Left lobe of liver (tissue), 2 donors: ENCODE data around the gene RBM18. TPM values are rescaled to one million over a fixed set of nuclear protein-coding genes. Genes with fewer than 3 reads are reported as not detected.

Experiments used
- ATAC-seq: fragments of 200-7000 bp; cut with Tn5 transposase; one replicate; pipeline ENCODE4 v1.9.1; 2020; ENCODE audit warnings: mild to moderate bottlenecking, moderate library complexity
- DNase-seq: peaks from one replicate; pipeline ENCODE4 v3.0.0-alpha.2; 2020; ENCODE audit warnings: low spot score
- total RNA-seq: library from RNA; stranded (reverse); gene quantifications from one replicate; pipeline ENCODE4 v1.2.1, GENCODE V29; 2021
- donor health status: DM: no; HTN: no; CAD: no; lungs with moderate emphysema.
- donor health status: DM: no; HTN: yes; CAD: no.

Gene RBM18
- total RNA-seq = 7.5 TPM

- DNase-seq (peak; percentile 93), ATAC-seq (peak; percentile 88)
Observed at GRCh38 chr9:122264360-122265148, at the start of gene RBM18, which contains the start of gene MRRF. TSS of gene RBM18 (minus strand) at chr9:122264840. CDS start at chr9:122261492, 3,348 bp downstream. TSS of gene MRRF (plus strand) at chr9:122264882. CDS start at chr9:122270892, 6,010 bp downstream.

- DNase-seq = no peak
- no peak for ATAC-seq
Observed at GRCh38 chr9:122314165-122314564, 49.5 kb upstream of the RBM18 start.

GRCh38 chr9:122309861-122310260, 45.2 kb upstream of the RBM18 start:
- DNase-seq (no peak), ATAC-seq (no peak)

GRCh38 chr9:122307925-122308324, 43.3 kb upstream of the RBM18 start:
- ATAC-seq (peak; percentile 55), DNase-seq (no peak)

GRCh38 chr9:122307061-122307460, 42.4 kb upstream of the RBM18 start:
- ATAC-seq = peak; percentile 17

GRCh38 chr9:122302237-122303093, 37.8 kb upstream of the RBM18 start:
- no peak for ATAC-seq
- no peak for DNase-seq

More at GRCh38 chr9:122307061-122307460, 42.4 kb upstream of the RBM18 start:
- DNase-seq = no peak

GRCh38 chr9:122297512-122297911, 32.9 kb upstream of the RBM18 start:
- no peak for ATAC-seq

GRCh38 chr9:122294531-122294930, 29.9 kb upstream of the RBM18 start:
- DNase-seq (no peak), ATAC-seq (no peak)

More at GRCh38 chr9:122297512-122297911, 32.9 kb upstream of the RBM18 start:
- DNase-seq = no peak

- peak; percentile 92 for ATAC-seq
- DNase-seq = peak; percentile 55
Observed at GRCh38 chr9:122291458-122291857, 26.8 kb upstream of the RBM18 start.

- DNase-seq (no peak), ATAC-seq (no peak)
Observed at GRCh38 chr9:122287214-122287720, 22.6 kb upstream of the RBM18 start.

GRCh38 chr9:122286764-122287163, 22.1 kb upstream of the RBM18 start:
- ATAC-seq = no peak
- no peak for DNase-seq

- no peak for ATAC-seq
- DNase-seq = no peak
Observed at GRCh38 chr9:122281368-122281767, 16.7 kb upstream of the RBM18 start.

GRCh38 chr9:122277285-122277897, 12.8 kb upstream of the RBM18 start:
- no peak for DNase-seq
- ATAC-seq = no peak

GRCh38 chr9:122276096-122276495, 11.5 kb upstream of the RBM18 start:
- DNase-seq = no peak
- no peak for ATAC-seq

- ATAC-seq (no peak), DNase-seq (no peak)
Observed at GRCh38 chr9:122274055-122274454, 9.4 kb upstream of the RBM18 start.

- no peak for ATAC-seq
Observed at GRCh38 chr9:122268041-122268814, 3.6 kb upstream of the RBM18 start.

GRCh38 chr9:122265149-122265915, 692 bp upstream of the RBM18 start:
- peak; percentile 26 for ATAC-seq
- DNase-seq = no peak

More at GRCh38 chr9:122268041-122268814, 3.6 kb upstream of the RBM18 start:
- no peak for DNase-seq

- ATAC-seq (peak; percentile 3), DNase-seq (no peak)
Observed at GRCh38 chr9:122263699-122264349, 816 bp downstream of the RBM18 start.

- ATAC-seq (no peak), DNase-seq (no peak)
Observed at GRCh38 chr9:122262073-122262472, 2.6 kb downstream of the RBM18 start.
